HG02884 (cell line): ENCODE results near the gene IQGAP3.
"Not testable (repeated sequence)": the region's sequence is repeated elsewhere in the genome, so short reads cannot be mapped to it uniquely, and the experiment has no call there.

Source experiments
- ATAC-seq: cut with Tn5 transposase; IDR thresholded peaks from one replicate; pipeline ENCODE4 v1.9.1; 2021; ENCODE audit warnings: mild to moderate bottlenecking, moderate library complexity; ENCODE audit not compliant: unreplicated experiment

Gene IQGAP3

GRCh38 chr1:156572663-156573018, 276 bp upstream of the IQGAP3 start:
- ATAC-seq, result no peak

GRCh38 chr1:156571261-156571852, 1.0 kb downstream of the IQGAP3 start:
- ATAC-seq, result no peak

GRCh38 chr1:156566436-156566835, 5.9 kb downstream of the IQGAP3 start:
- ATAC-seq, result no peak

DNA sequence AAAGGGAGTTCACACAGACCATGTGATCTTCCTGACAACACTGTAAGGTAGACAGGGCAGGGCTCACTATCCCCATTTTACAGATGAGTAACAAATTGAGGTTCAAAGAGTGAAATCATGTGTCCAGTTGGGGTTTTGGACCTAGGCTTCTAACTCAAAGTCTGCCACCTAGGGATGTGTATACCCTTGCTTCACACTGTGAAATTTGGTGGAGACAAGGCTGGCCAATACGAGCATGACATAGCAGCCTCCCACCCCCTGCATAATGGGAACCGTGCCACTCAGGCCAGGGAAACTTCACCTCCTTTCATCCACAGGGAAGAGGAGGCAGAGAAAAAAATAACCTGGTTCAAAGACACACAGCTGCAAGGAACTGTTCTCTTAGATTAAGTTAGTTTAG, 6.8 kb downstream of the IQGAP3 start:
- no peak for ATAC-seq

DNA sequence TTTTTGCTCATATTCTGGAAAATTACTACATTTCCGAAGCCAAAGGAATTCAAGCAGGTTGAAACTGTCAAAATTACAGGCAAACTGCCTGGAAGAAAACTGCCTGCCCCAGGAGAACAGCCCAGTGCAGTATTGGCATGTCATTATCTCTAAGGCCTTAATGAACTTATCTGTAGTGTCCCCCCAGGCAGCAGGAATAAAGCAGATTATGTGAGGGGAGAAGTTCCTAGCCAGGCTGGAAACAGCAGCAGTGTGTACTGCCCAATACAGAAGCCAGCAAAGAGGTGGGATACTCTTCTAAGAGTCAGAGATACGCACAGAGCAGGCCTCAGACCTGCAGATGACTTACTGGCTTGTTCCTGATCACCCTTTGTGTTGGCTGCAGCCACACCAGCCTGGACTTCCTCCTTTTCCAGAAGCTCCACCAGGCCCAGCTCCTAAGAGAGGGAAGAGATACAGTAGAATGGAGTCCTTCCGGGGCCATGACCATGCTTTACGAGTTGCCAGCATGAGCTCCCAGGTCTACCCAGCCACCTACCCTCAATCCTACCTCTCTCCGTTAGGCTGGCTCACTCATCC, 11.7 kb downstream of the IQGAP3 start:
- ATAC-seq, result no peak

- no peak for ATAC-seq
Observed at GRCh38 chr1:156559797-156560385, 12.5 kb downstream of the IQGAP3 start.

DNA sequence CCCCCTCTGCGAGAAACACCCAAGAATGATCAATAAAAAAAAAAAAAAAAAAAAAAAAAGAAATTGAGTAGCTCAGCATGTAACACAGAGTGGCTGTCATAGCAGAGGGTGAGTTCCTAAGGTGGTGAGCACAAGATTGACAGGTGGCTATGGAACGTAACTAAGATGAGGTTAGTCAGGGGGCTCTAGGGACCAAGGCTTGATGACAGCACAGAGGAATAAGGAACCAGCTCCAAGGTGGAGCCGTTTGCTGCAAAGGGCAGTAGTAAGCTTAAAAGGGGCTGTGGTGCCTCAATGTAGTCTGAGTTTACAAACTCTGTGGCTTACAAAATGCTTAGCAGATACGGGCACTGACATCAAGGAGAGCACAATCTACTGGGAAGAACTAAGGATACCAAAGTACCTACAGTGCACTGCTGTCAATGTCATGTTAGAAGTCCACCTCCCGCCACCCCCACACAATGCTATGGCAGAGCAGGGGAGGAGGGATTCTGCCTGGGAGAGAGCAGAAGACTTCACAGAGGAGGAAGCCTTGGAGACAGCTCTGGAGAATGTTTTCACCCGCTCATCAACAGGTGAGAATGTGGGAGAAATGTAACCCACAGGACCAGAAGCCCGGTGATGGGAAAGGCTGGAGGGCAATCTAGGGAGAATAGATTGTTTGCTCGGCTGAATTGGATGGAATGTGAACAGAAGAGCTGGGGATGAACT, 13.1 kb downstream of the IQGAP3 start:
- no peak for ATAC-seq

DNA sequence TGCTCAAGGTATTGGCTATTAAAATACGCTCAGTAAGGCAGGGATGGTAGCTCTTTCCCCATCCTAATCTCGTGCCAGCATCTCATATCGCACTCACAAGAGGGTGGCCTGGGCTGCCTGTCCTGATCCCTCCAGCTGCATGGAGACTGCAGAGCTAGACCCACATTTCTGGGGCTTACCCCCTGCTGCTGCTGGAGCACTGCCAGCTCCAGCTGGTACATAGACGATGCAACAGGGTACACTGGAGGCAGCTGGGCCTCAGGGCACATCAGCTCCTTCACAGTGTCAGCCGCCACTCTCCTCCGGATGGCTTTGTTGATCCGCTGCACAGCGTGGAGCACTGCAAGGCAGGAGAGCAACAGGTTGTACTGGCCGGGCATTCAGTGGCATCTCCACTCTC, 16.0 kb downstream of the IQGAP3 start:
- no peak for ATAC-seq

DNA sequence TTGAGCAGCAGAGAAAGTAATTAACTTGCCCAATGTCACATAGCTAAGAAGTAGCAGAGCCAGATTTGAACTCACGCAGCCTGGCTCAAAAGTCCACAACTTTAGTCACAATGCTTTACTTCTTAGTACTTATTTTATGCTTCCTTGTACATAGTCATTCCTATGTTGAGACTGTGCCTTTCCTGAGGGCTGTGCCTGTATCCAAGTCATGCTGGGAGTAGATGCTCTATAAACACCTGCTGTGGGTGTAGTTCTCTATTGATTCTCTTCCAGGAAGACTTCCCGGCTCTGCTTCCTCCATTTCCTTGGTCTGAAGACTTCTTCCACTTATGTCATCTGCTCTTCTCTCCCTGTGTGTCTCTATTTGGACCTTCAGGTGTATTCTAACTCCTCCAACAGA, 16.6 kb downstream of the IQGAP3 start:
- ATAC-seq, result no peak

DNA sequence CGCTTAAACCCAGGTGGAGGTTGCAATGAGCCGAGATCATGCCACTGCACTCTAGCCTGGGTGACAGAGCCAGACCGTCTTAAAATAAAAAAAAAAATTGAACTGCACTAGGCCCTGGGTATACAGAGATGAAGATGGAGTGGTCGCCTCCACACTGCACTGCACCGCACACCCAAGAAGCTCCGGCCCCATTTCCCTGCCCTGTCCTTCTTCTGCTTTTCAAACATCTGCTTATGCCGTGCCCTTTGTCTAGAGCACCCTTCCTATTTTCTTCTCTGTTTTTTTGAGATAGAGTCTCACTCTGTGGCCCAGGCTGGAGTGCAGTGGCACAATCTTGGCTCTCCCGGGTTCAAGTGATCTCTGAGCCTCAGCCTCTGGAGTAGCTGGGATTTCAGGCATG, 17.4 kb downstream of the IQGAP3 start:
- ATAC-seq, result no peak

- no peak for ATAC-seq
Observed at GRCh38 chr1:156553860-156554485, 18.4 kb downstream of the IQGAP3 start.

- not testable (repeated sequence) for ATAC-seq
Observed at GRCh38 chr1:156552937-156553336, 19.4 kb downstream of the IQGAP3 start.

DNA sequence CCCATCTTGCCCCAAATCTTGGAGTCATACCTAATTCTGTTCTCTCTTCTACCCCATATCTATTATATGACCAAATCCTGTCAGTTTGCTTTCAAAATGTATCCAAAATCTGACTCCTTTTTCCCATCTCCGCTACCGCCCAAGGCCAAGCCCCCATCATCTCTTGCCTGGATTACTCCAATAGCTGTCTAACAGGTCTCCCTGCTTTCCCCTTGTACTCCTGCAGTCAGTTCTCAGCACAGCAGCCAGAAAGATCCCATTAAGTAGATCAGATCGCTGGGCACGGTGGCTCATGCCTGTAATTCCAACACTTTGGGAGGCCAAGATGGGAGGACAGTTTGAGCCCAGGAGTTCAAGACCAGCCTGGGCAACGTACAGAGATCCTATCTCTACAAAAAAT, 19.8 kb downstream of the IQGAP3 start:
- no peak for ATAC-seq

GRCh38 chr1:156551869-156552268, 20.5 kb downstream of the IQGAP3 start:
- ATAC-seq, result no peak

GRCh38 chr1:156551066-156551643, 21.2 kb downstream of the IQGAP3 start:
- ATAC-seq, result no peak

- no peak for ATAC-seq
Observed at GRCh38 chr1:156550346-156550745, 22.0 kb downstream of the IQGAP3 start.

GRCh38 chr1:156549831-156550230, 22.5 kb downstream of the IQGAP3 start:
- no peak for ATAC-seq

GRCh38 chr1:156549390-156549789, 23.0 kb downstream of the IQGAP3 start:
- ATAC-seq, result no peak

DNA sequence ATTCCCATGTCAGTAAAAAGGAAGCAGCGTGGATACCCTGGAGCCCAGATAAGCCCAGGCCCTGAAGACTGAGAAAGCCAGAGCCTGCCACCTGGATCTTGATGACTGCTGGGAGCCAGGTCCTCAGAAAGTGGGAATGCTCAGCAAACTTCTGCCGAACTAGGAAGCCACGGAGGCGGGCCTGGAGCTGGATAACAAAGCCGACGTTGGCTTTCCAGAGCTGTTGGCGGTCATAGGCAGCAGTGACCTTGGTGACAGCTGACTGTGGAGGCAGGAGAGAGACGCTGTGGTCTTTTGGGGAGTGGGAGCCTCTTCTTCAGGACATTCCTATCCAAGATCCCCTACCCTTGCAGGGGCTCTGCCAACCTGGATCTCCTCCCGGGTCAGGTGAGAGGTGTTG, 24.4 kb downstream of the IQGAP3 start:
- no peak for ATAC-seq

DNA sequence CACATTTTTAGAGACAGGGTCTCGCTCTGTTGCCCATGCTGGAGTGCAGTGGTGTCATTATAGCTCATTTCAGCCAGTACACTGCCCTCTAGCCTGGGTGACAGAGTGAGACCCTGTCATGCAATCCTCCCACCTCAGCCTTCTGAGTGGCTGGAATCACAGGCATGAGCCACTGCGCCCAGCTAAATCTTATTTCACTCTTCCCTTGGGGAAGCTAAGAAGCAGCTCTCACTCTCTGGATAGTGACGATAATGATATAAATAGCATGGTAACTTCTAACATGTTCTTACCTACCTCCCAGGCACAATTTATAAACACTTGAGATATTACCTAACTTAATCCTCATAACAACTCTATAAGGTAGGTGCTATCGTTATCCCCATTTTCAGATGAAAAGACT, 24.9 kb downstream of the IQGAP3 start:
- no peak for ATAC-seq

- ATAC-seq, result no peak
Observed at GRCh38 chr1:156546267-156546666, 26.1 kb downstream of the IQGAP3 start.
